ENCODE measurements around the gene ZMIZ1. TPM values are rescaled to one million over a fixed set of nuclear protein-coding genes. Genes with fewer than 3 reads are reported as not detected.

ZMIZ1 gene
- polyA plus RNA-seq, 3 donors, result 3.3 to 64.6 (median 8.9) TPM

GRCh38 chr10:79089632-79090031 is 20.9 kb downstream of the ZMIZ1 start:
- H3K79me2 ChIP-seq (ENCODE audit: insufficient read depth, low read length), result peaks cover 95% of the 10 kb centered on the region
- no peak overlapping the region for H2AFZ ChIP-seq (ENCODE audit: insufficient read depth, low read depth, low read length, poor library complexity, severe bottlenecking)
- Mint-ChIP-seq H3K27me3 (ENCODE audit: low read depth in 3 of 3) (peaks cover 0 to 2% (median 2%) of the 10 kb centered on the region in 3 donors), H3K4me1 (peaks cover 89% of the 10 kb centered on the region), H3K36me3 (peaks cover 32% of the 10 kb centered on the region in 2 donors), H3K27ac (no peak overlapping the region), H3K9me3 (peaks cover 0 to 3% (median 0%) of the 10 kb centered on the region in 7 donors), H3K4me3 (no peak overlapping the region)
- H3K27me3 ChIP-seq (ENCODE audit: control insufficient read depth in 2 of 2, insufficient read depth in 2 of 2, low read length in 2 of 2), result no peaks in the 10 kb centered on the region
- no peak overlapping the region for H3K4me3 ChIP-seq (replicated peaks in 1 of 3; ENCODE audit: low read depth in 2 of 3, low read length in 3 of 3)
- intact Hi-C loops (cut with micrococcal nuclease), result loop anchor here in 1 of 2 donors (10.0 kb wide), 1 partner anchor 115 kb away; no protein-coding TSS in a partner anchor
- H3K36me3 ChIP-seq (replicated peaks in 1 of 2; ENCODE audit: control insufficient read depth in 1 of 2, insufficient read depth in 2 of 2, low read length in 2 of 2), result no peaks in the 10 kb centered on the region
- no peak for TF ChIP-seq CTCF (IDR thresholded peaks at IDR 0.05)
- WGBS (ENCODE audit: insufficient coverage), result 71% methylated on average over 2 of the region's 8 CpGs
- H3K4me1 ChIP-seq (ENCODE audit: control insufficient read depth in 1 of 2, insufficient read depth in 2 of 2, low read length in 2 of 2), result peaks cover 66 to 89% of the 10 kb centered on the region in 2 donors
- H4K20me1 ChIP-seq (ENCODE audit: insufficient read depth, low read length), result peaks cover 97% of the 10 kb centered on the region
- H3K9me3 ChIP-seq (replicated peaks in 1 of 2; ENCODE audit: control insufficient read depth in 1 of 2, insufficient read depth in 1 of 2, low read length in 2 of 2), result no peaks in the 10 kb centered on the region
- no peak overlapping the region for H3K27ac ChIP-seq (ENCODE audit: low read depth in 1 of 2, low read length in 2 of 2)
- H3K4me2 ChIP-seq (replicated peaks; ENCODE audit: extremely low read depth, low read length, poor library complexity, severe bottlenecking), result no peak overlapping the region
- H3K9ac ChIP-seq (ENCODE audit: insufficient read depth, low read length, poor library complexity, severe bottlenecking), result no peak overlapping the region
- DNase-seq, result no peak

GRCh38 chr10:79090134-79090803 is 21.5 kb downstream of the ZMIZ1 start:
- Mint-ChIP-seq H3K4me1 (peaks cover 88% of the 10 kb centered on the region), H3K27me3 (ENCODE audit: low read depth in 3 of 3) (peaks cover 0 to 2% (median 0%) of the 10 kb centered on the region in 3 donors), H3K4me3 (no peak overlapping the region)

More at GRCh38 chr10:79090134-79090803, 21.5 kb downstream of the ZMIZ1 start:
- Histone ChIP-seq H3K36me3 (replicated peaks in 1 of 2; ENCODE audit: control insufficient read depth in 1 of 2, insufficient read depth in 2 of 2, low read length in 2 of 2) (no peaks in the 10 kb centered on the region), H2AFZ (ENCODE audit: insufficient read depth, low read depth, low read length, poor library complexity, severe bottlenecking) (no peak overlapping the region), H3K9ac (ENCODE audit: insufficient read depth, low read length, poor library complexity, severe bottlenecking) (no peak overlapping the region), H3K4me1 (ENCODE audit: control insufficient read depth in 1 of 2, insufficient read depth in 2 of 2, low read length in 2 of 2) (peaks cover 64 to 88% of the 10 kb centered on the region in 2 donors), H4K20me1 (ENCODE audit: insufficient read depth, low read length) (peaks cover 97% of the 10 kb centered on the region), H3K79me2 (ENCODE audit: insufficient read depth, low read length) (peaks cover 95% of the 10 kb centered on the region), H3K27ac (ENCODE audit: low read depth in 1 of 2, low read length in 2 of 2) (no peak overlapping the region), H3K9me3 (replicated peaks in 1 of 2; ENCODE audit: control insufficient read depth in 1 of 2, insufficient read depth in 1 of 2, low read length in 2 of 2) (no peaks in the 10 kb centered on the region), H3K27me3 (ENCODE audit: control insufficient read depth in 2 of 2, insufficient read depth in 2 of 2, low read length in 2 of 2) (no peaks in the 10 kb centered on the region), H3K4me3 (replicated peaks in 1 of 3; ENCODE audit: low read depth in 2 of 3, low read length in 3 of 3) (no peak overlapping the region), H3K4me2 (replicated peaks; ENCODE audit: extremely low read depth, low read length, poor library complexity, severe bottlenecking) (no peak overlapping the region)
- intact Hi-C loops (cut with micrococcal nuclease), result no loop called here
- peaks cover 0 to 3% (median 0%) of the 10 kb centered on the region in 7 donors for H3K9me3 Mint-ChIP-seq
- DNase-seq, result no peak
- WGBS (ENCODE audit: insufficient coverage), result 4% methylated on average over 5 of the region's 6 CpGs
- peaks cover 34 to 36% of the 10 kb centered on the region in 2 donors for H3K36me3 Mint-ChIP-seq
- no peak for TF ChIP-seq CTCF (IDR thresholded peaks at IDR 0.05)
- H3K27ac Mint-ChIP-seq, result peak overlapping the region in 2 of 7 donors; percentile 6 to 15
